SKM-1 (cell line): ENCODE results near the gene LTBP3.

Experiments
- DNase-seq: peaks from one replicate; lab custom pipeline; 2025; ENCODE audit not compliant: unreplicated experiment; lab: John Stamatoyannopoulos, UW

LTBP3 gene

DNA sequence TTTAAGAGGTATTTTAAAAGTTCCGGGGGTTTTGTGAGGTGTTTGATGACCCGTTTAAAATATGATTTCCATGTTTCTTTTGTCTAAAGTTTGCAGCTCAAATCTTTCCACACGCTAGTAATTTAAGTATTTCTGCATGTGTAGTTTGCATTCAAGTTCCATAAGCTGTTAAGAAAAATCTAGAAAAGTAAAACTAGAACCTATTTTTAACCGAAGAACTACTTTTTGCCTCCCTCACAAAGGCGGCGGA is 59.5 kb downstream of the LTBP3 start:
- no peak for DNase-seq

DNA sequence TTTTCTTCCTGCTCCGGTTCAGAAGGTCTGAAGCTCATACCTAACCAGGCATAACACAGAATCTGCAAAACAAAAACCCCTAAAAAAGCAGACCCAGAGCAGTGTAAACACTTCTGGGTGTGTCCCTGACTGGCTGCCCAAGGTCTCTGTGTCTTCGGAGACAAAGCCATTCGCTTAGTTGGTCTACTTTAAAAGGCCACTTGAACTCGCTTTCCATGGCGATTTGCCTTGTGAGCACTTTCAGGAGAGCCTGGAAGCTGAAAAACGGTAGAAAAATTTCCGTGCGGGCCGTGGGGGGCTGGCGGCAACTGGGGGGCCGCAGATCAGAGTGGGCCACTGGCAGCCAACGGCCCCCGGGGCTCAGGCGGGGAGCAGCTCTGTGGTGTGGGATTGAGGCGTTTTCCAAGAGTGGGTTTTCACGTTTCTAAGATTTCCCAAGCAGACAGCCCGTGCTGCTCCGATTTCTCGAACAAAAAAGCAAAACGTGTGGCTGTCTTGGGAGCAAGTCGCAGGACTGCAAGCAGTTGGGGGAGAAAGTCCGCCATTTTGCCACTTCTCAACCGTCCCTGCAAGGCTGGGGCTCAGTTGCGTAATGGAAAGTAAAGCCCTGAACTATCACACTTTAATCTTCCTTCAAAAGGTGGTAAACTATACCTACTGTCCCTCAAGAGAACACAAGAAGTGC is 60.0 kb downstream of the LTBP3 start:
- DNase-seq: peak; percentile 66

DNA sequence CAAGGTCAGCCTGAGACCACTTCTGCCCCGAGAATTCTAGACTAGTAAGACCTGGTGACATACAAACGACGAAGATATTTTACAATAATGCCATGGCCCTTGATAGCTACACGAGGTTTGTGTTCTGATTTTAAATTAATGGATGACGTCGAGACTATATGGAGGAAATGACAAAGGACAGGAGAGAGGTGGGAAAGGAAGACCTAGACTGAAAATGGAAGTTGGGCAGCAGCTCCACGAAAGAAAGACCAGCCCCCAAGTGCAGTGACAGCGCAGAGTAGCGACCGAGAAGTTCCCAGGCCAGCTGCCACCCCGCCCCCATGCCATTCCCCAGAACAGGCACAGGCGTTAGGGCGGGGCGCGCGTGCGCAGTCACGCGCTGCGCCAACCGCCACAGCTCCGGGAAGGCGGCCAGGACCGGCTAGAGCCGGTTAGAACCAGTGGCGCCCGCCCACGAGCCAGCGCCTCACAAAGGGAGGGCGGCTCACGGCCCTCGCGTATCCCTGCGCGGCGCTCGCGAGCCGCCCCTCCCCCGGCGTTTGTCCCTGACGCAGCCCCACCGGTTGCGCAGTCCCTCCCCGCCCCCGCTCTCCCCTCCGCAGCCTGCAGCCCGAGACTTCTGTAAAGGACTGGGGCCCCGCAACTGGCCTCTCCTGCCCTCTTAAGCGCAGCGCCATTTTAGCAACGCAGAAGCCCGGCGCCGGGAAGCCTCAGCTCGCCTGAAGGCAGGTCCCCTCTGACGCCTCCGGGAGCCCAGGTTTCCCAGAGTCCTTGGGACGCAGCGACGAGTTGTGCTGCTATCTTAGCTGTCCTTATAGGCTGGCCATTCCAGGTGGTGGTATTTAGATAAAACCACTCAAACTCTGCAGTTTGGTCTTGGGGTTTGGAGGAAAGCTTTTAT is 60.8 kb downstream of the LTBP3 start:
- DNase-seq: peak; percentile 95

DNA sequence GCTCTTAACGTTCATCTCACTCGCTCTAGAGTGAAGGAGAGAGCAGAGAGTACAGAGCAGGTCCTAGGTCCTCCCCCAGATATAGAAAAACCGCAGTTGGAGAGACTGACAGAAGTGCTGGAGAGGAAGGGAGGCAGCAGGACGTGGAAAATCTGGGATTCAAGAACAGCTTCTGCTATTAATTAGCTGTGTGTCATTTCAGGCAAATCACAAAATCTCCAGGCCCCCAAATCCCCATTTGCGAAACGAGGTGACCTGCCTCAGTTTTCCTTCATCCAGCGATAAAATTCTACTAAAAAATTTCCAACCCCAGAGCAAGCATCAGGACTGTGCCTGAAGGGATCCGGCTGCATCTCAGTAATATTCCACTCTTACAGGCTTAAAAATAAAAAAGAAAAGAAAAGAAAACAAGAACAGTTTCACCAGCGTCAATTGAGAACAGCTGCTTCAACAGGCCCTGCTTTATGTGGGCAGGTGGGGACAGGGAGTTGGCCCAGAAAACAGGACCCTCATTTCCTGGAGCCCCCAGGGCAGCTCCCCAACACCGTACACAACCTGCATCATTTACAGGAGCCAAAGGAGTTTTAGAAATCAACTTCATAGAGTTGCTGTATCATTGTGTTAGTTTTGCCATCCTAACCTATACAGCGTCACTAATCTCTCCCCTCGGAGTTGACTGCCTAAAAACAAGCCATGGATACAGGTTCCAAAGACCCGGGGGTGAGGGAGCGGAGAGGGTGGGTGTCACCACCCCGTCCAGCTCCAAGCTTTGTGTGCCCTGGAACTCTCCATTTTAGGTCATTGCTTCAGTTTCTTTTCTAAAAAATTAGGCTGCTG is 61.6 kb downstream of the LTBP3 start:
- DNase-seq: no peak

DNA sequence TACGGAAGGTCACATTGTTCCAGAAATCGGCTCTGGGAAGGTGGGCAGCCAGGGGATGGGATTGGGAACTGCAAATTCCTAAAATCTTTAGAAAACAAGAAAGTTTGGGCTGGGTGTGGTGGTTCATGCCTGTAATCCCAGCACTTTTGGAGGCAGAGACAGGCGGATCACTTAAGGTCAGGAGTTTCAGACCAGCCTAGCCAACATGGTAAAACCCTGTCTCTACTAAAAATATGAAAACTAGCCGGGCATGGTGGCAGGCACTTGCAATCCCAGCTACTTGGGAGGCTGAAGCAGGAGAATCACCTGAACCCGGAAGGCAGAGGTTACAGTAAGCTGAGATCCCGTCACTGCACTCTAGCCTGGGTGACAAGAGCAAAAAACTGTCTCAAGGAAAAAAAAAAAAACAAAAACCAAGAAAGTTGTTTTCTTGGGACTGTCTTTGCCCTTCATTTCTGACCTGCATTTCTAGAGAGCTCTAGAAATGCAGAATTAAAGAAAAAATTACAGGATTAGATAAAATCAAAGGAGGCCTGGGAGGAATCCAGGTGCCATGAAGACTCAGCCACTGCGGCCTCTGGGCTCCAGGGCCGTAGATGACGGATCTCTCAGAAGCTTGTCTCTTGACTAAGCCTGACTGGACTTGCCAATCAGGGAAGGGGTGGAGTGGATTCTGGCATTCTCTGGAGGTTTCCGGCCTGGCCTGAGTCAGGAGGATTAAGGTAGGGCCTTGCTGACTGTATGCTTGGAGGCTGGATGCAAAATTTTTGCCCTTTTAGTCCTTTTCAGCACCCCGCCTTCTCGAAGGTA is 64.6 kb downstream of the LTBP3 start:
- no peak for DNase-seq

DNA sequence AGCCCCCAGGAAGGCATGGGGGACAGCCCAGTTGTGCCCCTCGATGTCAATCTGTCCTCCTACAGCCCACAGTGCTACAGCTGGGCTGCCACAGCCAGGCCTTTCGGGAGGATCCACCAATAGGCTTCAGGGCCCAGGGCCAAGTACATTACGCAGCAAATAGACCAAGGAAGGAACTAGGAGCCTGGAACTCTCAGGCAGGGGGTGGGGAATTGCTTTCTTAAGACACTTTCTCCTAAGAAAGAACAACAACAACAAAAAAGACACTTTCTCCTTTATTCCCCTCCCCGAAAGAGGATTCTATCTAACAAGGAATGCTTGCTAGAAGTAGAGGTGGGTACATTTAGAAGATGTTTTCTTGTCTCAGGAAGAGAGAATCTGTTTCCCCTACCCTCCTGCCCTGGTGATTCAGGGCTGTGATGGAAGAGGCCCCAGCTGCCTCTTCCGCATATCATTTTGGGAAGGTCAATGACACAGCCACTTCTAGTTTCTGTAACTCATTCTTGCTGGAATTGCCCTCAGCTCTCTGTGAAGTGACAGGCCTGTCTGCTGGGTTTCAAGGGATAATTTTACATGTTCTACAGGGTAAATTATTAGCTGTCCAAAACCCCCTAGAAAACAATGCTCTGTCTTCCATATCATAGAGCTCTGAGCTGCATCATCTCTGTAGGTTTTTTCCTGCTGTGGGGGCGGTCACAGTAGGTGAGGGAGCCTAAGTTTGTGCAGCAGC is 65.4 kb downstream of the LTBP3 start:
- peak; percentile 57 for DNase-seq

DNA sequence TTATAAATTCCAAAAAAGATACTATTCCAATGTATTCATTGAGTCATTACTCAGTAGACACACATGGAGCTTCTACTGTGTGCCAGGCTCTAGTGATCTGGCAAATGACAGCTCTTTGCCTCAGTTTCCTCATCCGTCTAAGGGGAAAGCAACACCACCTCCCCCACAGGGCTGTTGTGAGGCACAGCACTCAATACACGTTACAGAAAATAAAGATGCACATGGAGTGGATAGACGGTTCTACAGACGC is 65.8 kb downstream of the LTBP3 start:
- no peak for DNase-seq

DNA sequence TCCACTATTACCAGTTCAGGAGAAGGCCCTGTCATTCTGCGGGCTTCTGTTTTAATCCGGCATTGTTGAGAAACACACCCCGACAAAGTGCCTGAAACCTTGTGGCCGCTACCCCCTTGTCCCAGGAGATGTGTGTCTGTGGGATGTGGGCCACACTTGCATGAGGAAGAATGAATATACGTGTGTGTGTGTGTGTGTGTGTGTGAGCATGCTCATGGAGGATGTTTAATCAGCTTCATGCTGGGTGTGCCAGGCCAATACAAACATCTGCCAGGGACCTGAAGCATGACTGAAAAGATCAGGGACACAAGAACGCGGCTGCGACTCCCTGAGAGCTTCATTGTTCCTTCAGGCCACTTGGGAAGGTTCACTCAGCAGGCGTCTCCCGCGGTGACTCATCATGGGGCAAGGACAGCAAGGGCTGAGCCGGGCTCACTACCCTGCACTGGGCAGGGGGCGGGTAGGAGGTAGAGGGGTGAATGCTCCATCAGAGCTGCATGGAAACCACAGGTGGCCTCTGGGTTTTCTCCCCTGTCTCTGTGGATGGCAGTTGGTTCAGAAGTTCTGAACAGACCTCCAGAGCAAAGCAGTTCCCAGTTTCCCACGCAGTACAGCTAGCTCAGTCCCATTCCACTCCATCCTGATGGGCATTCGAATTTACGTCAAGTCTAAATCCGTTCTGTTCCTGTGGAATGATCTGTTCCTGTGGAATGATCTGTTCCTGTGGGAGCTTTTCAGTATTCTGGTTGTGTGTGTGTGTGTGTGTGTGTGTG is 66.4 kb downstream of the LTBP3 start:
- no peak for DNase-seq

DNA sequence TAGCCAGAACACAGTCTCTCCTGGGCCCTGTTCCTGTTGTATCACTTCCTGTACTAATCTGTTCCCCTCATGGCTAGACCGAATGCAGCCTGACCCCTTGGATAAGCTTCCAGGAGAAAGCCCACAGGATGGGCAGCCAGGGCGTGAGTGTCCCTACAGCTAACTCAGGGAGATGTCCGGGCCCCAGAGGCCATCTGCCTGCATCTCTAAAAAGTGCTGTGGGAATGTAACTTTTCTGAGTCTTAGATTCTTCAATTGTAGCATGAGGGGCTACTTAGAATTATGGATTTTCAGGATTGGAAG is 67.0 kb downstream of the LTBP3 start:
- no peak for DNase-seq

DNA sequence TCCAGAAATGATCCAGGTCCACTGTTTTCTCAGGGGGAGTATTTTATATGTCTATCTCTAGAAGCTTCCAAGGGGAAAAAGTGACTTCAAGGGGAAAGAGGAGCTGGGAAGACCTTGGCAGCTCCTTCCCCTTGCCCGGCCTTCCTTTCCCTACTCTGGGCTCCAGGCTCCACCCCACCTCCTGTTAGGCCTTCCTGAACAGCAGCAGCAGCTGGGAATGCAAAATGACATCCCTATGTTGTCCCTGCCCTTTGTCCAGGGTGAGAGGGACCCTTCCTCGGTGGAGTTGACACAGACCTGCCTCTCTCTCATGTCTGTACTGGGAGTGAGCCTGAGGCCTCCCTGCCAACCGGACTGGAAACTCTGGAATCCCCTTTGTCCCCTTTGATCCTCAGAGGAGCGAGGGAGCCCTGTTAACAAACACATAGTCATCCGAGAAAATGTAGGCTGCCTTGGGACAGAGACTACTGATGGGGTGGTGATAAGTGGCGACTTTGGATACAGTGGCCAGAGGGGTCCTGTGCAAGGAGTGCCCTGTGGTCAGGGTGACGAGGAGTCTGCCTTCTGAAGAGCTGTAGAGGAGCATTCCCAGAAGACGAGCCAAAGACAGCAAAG is 68.3 kb downstream of the LTBP3 start:
- no peak for DNase-seq

DNA sequence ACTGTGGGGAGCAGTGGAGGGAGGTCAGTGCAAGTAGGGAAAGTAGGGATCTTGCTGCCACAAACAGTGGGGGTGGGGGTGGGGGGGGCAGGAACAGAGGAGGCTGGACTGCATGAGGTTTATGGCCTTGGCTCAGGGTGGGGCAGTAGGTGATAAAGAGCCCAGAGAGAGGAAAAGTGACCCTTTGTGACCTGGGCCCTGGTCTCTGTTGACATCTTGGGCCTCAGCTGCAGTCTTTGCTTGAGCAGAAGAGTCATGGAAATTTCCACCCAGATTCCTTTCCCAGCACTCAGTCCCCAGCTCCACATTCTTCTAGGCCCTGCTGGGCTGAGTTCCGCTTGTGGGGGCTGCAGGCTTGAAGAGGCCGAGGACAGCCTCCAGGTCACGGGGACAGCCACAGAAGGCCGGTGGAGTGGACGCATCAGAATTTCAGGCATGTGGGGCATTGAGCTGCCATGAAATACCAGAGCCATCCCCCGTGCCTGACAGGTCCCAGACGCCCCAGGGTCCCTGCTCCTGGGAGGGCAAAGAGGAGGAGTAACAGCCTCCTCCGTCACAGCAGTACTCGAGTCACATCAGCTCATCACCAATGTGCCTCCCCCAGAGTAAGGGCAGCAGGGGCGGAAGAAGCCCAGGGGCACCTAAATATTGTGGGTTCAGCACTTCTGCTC is 69.0 kb downstream of the LTBP3 start:
- no peak for DNase-seq
